ENCODE measurements around the gene FGF2. TPM values are rescaled to one million over a fixed set of nuclear protein-coding genes. Genes with fewer than 3 reads are reported as not detected.
"Not testable (repeated sequence)": the region's sequence is repeated elsewhere in the genome, so short reads cannot be mapped to it uniquely, and the experiment has no call there.

The FGF2 gene
- total RNA-seq, 1 experiment from 2014 or later, result 42.9 TPM

- H3K4me3 ChIP-seq, result peak overlapping the region; percentile 2; the same call in 1 of the 2 replicates
- peak overlapping the region; percentile 69 for H3K27ac ChIP-seq
- no peaks in the 10 kb centered on the region for H3K36me3 ChIP-seq
- H3K27me3 ChIP-seq (replicated peaks), result no peaks in the 10 kb centered on the region
- peak in 1 of 2 experiments; percentile 23 for DNase-seq (ENCODE audit: low read depth in 1 of 2, low spot score in 2 of 2)
- H3K9me3 ChIP-seq (replicated peaks), result no peaks in the 10 kb centered on the region
- peaks cover 25% of the 10 kb centered on the region for H3K4me1 ChIP-seq (replicated peaks)
Measured at GRCh38 chr4:122797405-122798094, 29.1 kb upstream of the FGF2 start.

GRCh38 chr4:122798101-122798500 lies 28.5 kb upstream of the FGF2 start:
- peak; percentile 82 to 90 for DNase-seq (ENCODE audit: low read depth in 1 of 2, low spot score in 2 of 2)
- Histone ChIP-seq H3K36me3 (no peaks in the 10 kb centered on the region), H3K27ac (peak overlapping the region; percentile 69), H3K27me3 (replicated peaks) (no peaks in the 10 kb centered on the region), H3K9me3 (replicated peaks) (no peaks in the 10 kb centered on the region), H3K4me3 (peak overlapping the region; percentile 2; the same call in 1 of the 2 replicates), H3K4me1 (replicated peaks) (peaks cover 25% of the 10 kb centered on the region)

DNA sequence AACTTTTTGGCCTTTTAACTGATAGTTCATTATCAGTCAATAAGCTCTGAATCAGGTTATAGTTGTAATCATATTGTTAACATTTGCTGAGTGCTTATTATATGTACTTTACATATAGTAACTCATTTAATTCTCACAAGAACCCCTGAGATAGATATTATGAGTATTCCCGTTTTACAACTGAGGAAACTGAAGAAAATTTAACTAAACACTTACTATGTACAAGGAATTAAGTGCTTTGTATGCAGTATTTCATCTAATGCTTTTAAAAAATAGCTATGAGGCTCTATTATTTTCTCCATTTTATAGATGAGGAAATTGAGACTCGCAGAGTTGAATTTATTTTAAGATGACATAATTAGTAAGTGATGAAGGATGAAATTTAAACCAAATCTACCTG lies 27.7 kb upstream of the FGF2 start:
- no peaks in the 10 kb centered on the region for H3K9me3 ChIP-seq (replicated peaks)
- H3K27me3 ChIP-seq (replicated peaks), result no peaks in the 10 kb centered on the region
- peaks cover 25% of the 10 kb centered on the region for H3K4me1 ChIP-seq (replicated peaks)
- no peaks in the 10 kb centered on the region for H3K36me3 ChIP-seq
- H3K27ac ChIP-seq, result peak overlapping the region; percentile 69
- H3K4me3 ChIP-seq, result no peak overlapping the region
- DNase-seq (ENCODE audit: low read depth in 1 of 2, low spot score in 2 of 2), result no peak

- no peak for DNase-seq (ENCODE audit: low read depth in 1 of 2, low spot score in 2 of 2)
- no peaks in the 10 kb centered on the region for H3K36me3 ChIP-seq
Measured at GRCh38 chr4:122803788-122804208, 22.8 kb upstream of the FGF2 start.

DNA sequence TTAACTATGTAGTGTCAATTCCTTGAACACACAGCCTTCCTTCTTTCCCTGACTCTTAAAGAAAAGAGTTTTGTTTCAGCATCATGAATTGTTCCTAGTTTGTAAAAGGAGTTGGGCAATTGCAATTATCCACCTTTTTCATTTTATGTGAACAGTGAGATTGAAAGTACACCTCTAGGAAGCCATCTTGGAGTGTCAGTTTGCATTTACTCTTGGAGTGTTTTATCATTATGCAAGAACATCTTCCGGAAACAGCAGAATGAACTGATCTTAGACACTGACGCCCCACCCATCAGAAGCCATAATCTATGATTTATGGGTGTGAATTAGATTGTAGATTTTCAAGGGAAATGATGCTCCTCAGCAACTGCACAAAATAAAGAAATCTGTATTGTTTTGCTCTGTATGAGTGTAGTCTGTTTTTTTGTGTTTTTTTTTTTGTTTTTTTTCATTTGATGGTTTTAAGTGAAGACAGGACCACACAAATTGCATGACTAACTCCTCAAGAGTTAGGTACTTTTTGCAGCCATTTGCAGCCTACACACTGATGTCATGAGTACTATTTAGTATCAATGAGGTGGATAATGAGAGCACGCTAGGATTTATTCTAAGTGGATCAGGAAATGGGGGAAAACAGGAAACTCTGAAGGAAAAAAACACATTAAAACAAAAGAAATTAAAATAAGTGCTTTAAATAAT lies 19.5 kb upstream of the FGF2 start:
- H3K36me3 ChIP-seq, result no peaks in the 10 kb centered on the region
- no peak overlapping the region for H3K4me3 ChIP-seq
- H3K27ac ChIP-seq, result peak overlapping the region; percentile 89
- no peaks in the 10 kb centered on the region for H3K9me3 ChIP-seq (replicated peaks)
- peak; percentile 68 to 94 for DNase-seq (ENCODE audit: low read depth in 1 of 2, low spot score in 2 of 2)
- H3K27me3 ChIP-seq (replicated peaks), result no peaks in the 10 kb centered on the region
- H3K4me1 ChIP-seq (replicated peaks), result peaks cover 40% of the 10 kb centered on the region

More at GRCh38 chr4:122803788-122804208, 22.8 kb upstream of the FGF2 start:
- peaks cover 35% of the 10 kb centered on the region for H3K4me1 ChIP-seq (replicated peaks)
- H3K27me3 ChIP-seq (replicated peaks), result no peaks in the 10 kb centered on the region
- no peaks in the 10 kb centered on the region for H3K9me3 ChIP-seq (replicated peaks)
- H3K27ac ChIP-seq, result no peak overlapping the region
- no peak overlapping the region for H3K4me3 ChIP-seq

- Histone ChIP-seq H3K4me3 (no peak overlapping the region), H3K9me3 (replicated peaks) (no peaks in the 10 kb centered on the region), H3K27me3 (replicated peaks) (no peaks in the 10 kb centered on the region), H3K4me1 (replicated peaks) (peaks cover 31% of the 10 kb centered on the region), H3K36me3 (no peaks in the 10 kb centered on the region), H3K27ac (no peak overlapping the region)
- no peak for DNase-seq (ENCODE audit: low read depth in 1 of 2, low spot score in 2 of 2)
Measured at GRCh38 chr4:122810669-122811068, 16.0 kb upstream of the FGF2 start.

DNA sequence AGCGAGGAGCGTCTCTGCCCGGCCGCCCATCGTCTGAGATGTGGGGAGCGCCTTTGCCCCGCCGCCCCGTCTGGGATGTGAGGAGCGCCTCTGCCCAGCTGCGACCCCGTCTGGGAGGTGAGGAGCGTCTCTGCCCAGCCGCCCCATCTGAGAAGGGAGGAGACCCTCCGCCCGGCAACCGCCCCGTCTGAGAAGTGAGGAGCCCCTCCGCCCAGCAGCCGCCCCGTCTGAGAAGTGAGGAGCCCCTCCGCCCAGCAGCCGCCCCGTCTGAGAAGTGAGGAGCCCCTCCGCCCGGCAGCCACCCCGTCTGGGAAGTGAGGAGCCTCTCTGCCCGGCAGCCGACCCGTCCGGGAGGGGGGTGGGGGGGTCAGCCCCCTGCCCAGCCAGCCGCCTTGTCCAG lies 14.8 kb upstream of the FGF2 start:
- H3K36me3 ChIP-seq; H3K9me3 ChIP-seq (replicated peaks); H3K27ac ChIP-seq; DNase-seq (ENCODE audit: low read depth in 1 of 2, low spot score in 2 of 2); H3K4me3 ChIP-seq; H3K27me3 ChIP-seq (replicated peaks): not testable (repeated sequence)
- H3K4me1 ChIP-seq (replicated peaks), result peaks cover 20% of the 10 kb centered on the region

GRCh38 chr4:122812823-122813222 lies 13.8 kb upstream of the FGF2 start:
- not testable (repeated sequence) for H3K9me3 ChIP-seq (replicated peaks); H3K4me1 ChIP-seq (replicated peaks); H3K36me3 ChIP-seq; H3K27ac ChIP-seq; H3K27me3 ChIP-seq (replicated peaks); H3K4me3 ChIP-seq; DNase-seq (ENCODE audit: low read depth in 1 of 2, low spot score in 2 of 2)

- DNase-seq (ENCODE audit: low read depth in 1 of 2, low spot score in 2 of 2), result no peak
- H3K9me3 ChIP-seq (replicated peaks), result no peaks in the 10 kb centered on the region
- no peak overlapping the region for H3K27ac ChIP-seq
- H3K36me3 ChIP-seq, result no peaks in the 10 kb centered on the region
- H3K4me1 ChIP-seq (replicated peaks), result peaks cover 7% of the 10 kb centered on the region
- no peaks in the 10 kb centered on the region for H3K27me3 ChIP-seq (replicated peaks)
- no peak overlapping the region for H3K4me3 ChIP-seq
Measured at GRCh38 chr4:122814426-122814825, 12.2 kb upstream of the FGF2 start.

GRCh38 chr4:122815248-122815647 lies 11.4 kb upstream of the FGF2 start:
- no peaks in the 10 kb centered on the region for H3K36me3 ChIP-seq

GRCh38 chr4:122816476-122816875 lies 10.2 kb upstream of the FGF2 start:
- no peak overlapping the region for H3K27ac ChIP-seq
- no peaks in the 10 kb centered on the region for H3K9me3 ChIP-seq (replicated peaks)
- H3K4me1 ChIP-seq (replicated peaks), result peaks cover 6% of the 10 kb centered on the region; the same call in 1 of the 2 replicates
- H3K27me3 ChIP-seq (replicated peaks), result no peaks in the 10 kb centered on the region
- no peaks in the 10 kb centered on the region for H3K36me3 ChIP-seq
- no peak for DNase-seq (ENCODE audit: low read depth in 1 of 2, low spot score in 2 of 2)
- no peak overlapping the region for H3K4me3 ChIP-seq

More at GRCh38 chr4:122815248-122815647, 11.4 kb upstream of the FGF2 start:
- H3K9me3 ChIP-seq (replicated peaks), result no peaks in the 10 kb centered on the region
- no peaks in the 10 kb centered on the region for H3K27me3 ChIP-seq (replicated peaks)
- H3K4me1 ChIP-seq (replicated peaks), result peaks cover 13% of the 10 kb centered on the region
- H3K4me3 ChIP-seq, result no peak overlapping the region
- no peak overlapping the region for H3K27ac ChIP-seq
- no peak for DNase-seq (ENCODE audit: low read depth in 1 of 2, low spot score in 2 of 2)

GRCh38 chr4:122819708-122820449 lies 6.8 kb upstream of the FGF2 start:
- Histone ChIP-seq H3K36me3 (no peaks in the 10 kb centered on the region), H3K4me1 (replicated peaks) (peaks cover 13% of the 10 kb centered on the region), H3K27ac (no peak overlapping the region), H3K4me3 (no peak overlapping the region), H3K9me3 (replicated peaks) (no peaks in the 10 kb centered on the region), H3K27me3 (replicated peaks) (no peaks in the 10 kb centered on the region)
- no peak for DNase-seq (ENCODE audit: low read depth in 1 of 2, low spot score in 2 of 2)

DNA sequence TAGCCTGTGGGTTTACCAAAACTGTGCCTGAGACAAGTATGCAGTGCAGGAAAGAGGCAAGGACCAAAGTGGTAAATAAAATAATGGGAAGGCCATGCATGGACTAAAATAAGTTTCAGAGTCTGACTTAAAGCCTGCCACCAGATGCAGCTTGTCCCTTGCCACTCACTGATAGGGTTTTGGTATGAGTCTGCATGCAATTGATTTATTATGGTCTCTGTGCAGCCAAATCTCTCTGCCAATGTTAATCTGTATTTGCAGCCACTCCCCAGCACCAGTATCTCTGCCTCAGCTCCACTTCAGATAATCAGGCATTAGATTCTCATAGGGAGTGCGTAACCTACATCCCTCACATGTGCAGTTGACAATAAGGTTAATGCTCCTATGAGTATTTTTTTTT lies 5.5 kb upstream of the FGF2 start:
- H3K9me3 ChIP-seq (replicated peaks), result no peaks in the 10 kb centered on the region
- H3K36me3 ChIP-seq, result no peaks in the 10 kb centered on the region
- DNase-seq (ENCODE audit: low read depth in 1 of 2, low spot score in 2 of 2), result no peak
- no peak overlapping the region for H3K27ac ChIP-seq
- H3K27me3 ChIP-seq (replicated peaks), result no peaks in the 10 kb centered on the region
- peaks cover 22% of the 10 kb centered on the region for H3K4me1 ChIP-seq (replicated peaks)
- H3K4me3 ChIP-seq, result no peak overlapping the region

DNA sequence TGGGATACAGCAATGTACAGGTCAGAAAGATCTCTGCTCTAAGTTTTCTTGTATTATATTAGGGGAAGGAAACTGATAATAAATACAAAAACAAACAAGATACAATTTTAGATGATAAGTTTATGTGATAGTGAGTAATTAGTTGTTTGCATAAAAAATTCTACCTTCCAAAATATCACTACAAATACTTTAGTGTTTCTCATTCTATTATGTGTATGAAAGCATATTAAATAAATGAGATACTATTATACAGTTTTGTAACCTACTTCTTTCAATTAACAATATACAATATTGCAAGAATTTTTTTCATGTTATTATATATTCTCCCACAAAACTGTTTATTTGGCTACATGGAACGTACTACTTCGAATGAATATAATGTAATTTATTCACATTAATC lies 4.2 kb upstream of the FGF2 start:
- no peak overlapping the region for H3K4me3 ChIP-seq
- H3K27me3 ChIP-seq (replicated peaks), result no peaks in the 10 kb centered on the region
- no peak overlapping the region for H3K27ac ChIP-seq
- peaks cover 5% of the 10 kb centered on the region for H3K36me3 ChIP-seq
- peaks cover 23% of the 10 kb centered on the region for H3K4me1 ChIP-seq (replicated peaks)
- DNase-seq (ENCODE audit: low read depth in 1 of 2, low spot score in 2 of 2), result no peak
- no peaks in the 10 kb centered on the region for H3K9me3 ChIP-seq (replicated peaks)

All from SJSA1 (cell line).